Stimulated activated CD4-positive, alpha-beta T cell treated with anti-CD3 and anti-CD28 coated beads, Interleukin-4, amount 100 ng/mL, for 1 hour (primary cell): ENCODE measurements around the gene STUM.
"Not testable (repeated sequence)": the region's sequence is repeated elsewhere in the genome, so short reads cannot be mapped to it uniquely, and the experiment has no call there.

Experiments
- DNase-seq: peaks from one replicate; pipeline ENCODE4 v3.0.0-alpha.2; 2020

Gene STUM

GRCh38 chr1:226606311-226607267, 58.0 kb downstream of the STUM start:
- no peak for DNase-seq

- no peak for DNase-seq
Measured at GRCh38 chr1:226607268-226607660, 58.7 kb downstream of the STUM start.

GRCh38 chr1:226607821-226608220, 59.3 kb downstream of the STUM start:
- DNase-seq: no peak

GRCh38 chr1:226608699-226609505, 60.3 kb downstream of the STUM start:
- peak; percentile 69 for DNase-seq

GRCh38 chr1:226609836-226610455, 61.4 kb downstream of the STUM start:
- DNase-seq: no peak

GRCh38 chr1:226610671-226611070, 62.1 kb downstream of the STUM start:
- DNase-seq: no peak

GRCh38 chr1:226611301-226611700, 62.7 kb downstream of the STUM start:
- no peak for DNase-seq

GRCh38 chr1:226611980-226612379, 63.4 kb downstream of the STUM start:
- DNase-seq: not testable (repeated sequence)

GRCh38 chr1:226615876-226616275, 67.3 kb downstream of the STUM start:
- no peak for DNase-seq

GRCh38 chr1:226616636-226617035, 68.1 kb downstream of the STUM start:
- DNase-seq: no peak

- DNase-seq: no peak
Measured at GRCh38 chr1:226617109-226617508, 68.5 kb downstream of the STUM start.

GRCh38 chr1:226617719-226618118, 69.2 kb downstream of the STUM start:
- not testable (repeated sequence) for DNase-seq

GRCh38 chr1:226618380-226618779, 69.8 kb downstream of the STUM start:
- DNase-seq: no peak

- no peak for DNase-seq
Measured at GRCh38 chr1:226619031-226619430, 70.5 kb downstream of the STUM start.

GRCh38 chr1:226622012-226622411, 73.4 kb downstream of the STUM start:
- no peak for DNase-seq

- DNase-seq: no peak
Measured at GRCh38 chr1:226624526-226624925, 76.0 kb downstream of the STUM start.

GRCh38 chr1:226625326-226625725, 76.8 kb downstream of the STUM start:
- DNase-seq: no peak

- no peak for DNase-seq
Measured at GRCh38 chr1:226625832-226626576, 77.4 kb downstream of the STUM start.

GRCh38 chr1:226626577-226626956, 78.0 kb downstream of the STUM start:
- DNase-seq: peak; percentile 82

GRCh38 chr1:226627050-226627755, 78.6 kb downstream of the STUM start:
- DNase-seq: no peak

GRCh38 chr1:226627924-226628611, 79.5 kb downstream of the STUM start:
- DNase-seq: peak; percentile 48
